ENCODE measurements around the gene FAM180A. TPM values are rescaled to one million over a fixed set of nuclear protein-coding genes. Genes with fewer than 3 reads are reported as not detected.
A peak's percentile ranks its signal among the peaks of the same experiment; 100 is the strongest.

The FAM180A gene
- polyA plus RNA-seq, 1 donor (not counting 4 experiments of a cell fraction or from before 2014, with no cell fraction given): 0.73 TPM

- no peaks in the 10 kb centered on the region for H3K79me2 ChIP-seq (ENCODE audit: control insufficient read depth, insufficient read depth, low read length)
- H3K9me1 ChIP-seq (ENCODE audit: control insufficient read depth, extremely low read depth, insufficient read depth, low read length): no peaks in the 10 kb centered on the region
- no peak overlapping the region for H3K27ac ChIP-seq (ENCODE audit: control insufficient read depth, insufficient read depth, low read length)
- DNase-seq (ENCODE audit: low read depth, low spot score) (no peak), FAIRE-seq (no peak)
- no peak overlapping the region for H3K4me2 ChIP-seq (ENCODE audit: control insufficient read depth, extremely low read depth, insufficient read depth, low read depth, low read length)
- no peaks in the 10 kb centered on the region for H3K36me3 ChIP-seq (ENCODE audit: control insufficient read depth in 2 of 2, extremely low read depth in 1 of 2, insufficient read depth in 2 of 2, low read length in 2 of 2)
- H3K4me3 ChIP-seq (ENCODE audit: control insufficient read depth in 2 of 3, extremely low read depth in 1 of 3, insufficient read depth in 2 of 3, low read depth in 1 of 3, low read length in 3 of 3): no peak overlapping the region
- TF ChIP-seq CTCF (optimal IDR thresholded peaks at IDR 0.05 in 1 of 3, IDR thresholded peaks at IDR 0.05 in 1 of 3, conservative IDR thresholded peaks at IDR 0.05 in 1 of 3; ENCODE audit: extremely low read depth in 1 of 3, insufficient read depth in 2 of 3, low read length in 3 of 3): peak in 1 of 3 experiments; percentile 43
- no peak for TF ChIP-seq EZH2 (IDR thresholded peaks at IDR 0.05; ENCODE audit: low read length)
- no peaks in the 10 kb centered on the region for H4K20me1 ChIP-seq (ENCODE audit: control insufficient read depth, extremely low read depth, insufficient read depth, low read length)
- dilution Hi-C loops (cut with MboI; ENCODE audit: extremely low pct_ligation_motif_present, low sequenced_read_pairs): no loop called here
- H3K9me3 ChIP-seq (ENCODE audit: control insufficient read depth, low read depth, low read length): no peaks in the 10 kb centered on the region
- H3K27me3 ChIP-seq (ENCODE audit: control insufficient read depth, extremely low read depth, insufficient read depth, low read length): no peaks in the 10 kb centered on the region
- no peak overlapping the region for H3K9ac ChIP-seq (ENCODE audit: control insufficient read depth, extremely low read depth, insufficient read depth, low read length)
- no peak overlapping the region for H2AFZ ChIP-seq (ENCODE audit: control insufficient read depth, low read length)
- peaks cover 34% of the 10 kb centered on the region for H3K4me1 ChIP-seq (ENCODE audit: control insufficient read depth, extremely low read depth, insufficient read depth, low read length)
Observed at GRCh38 chr7:135712182-135712782, 36.3 kb downstream of the FAM180A start.

GRCh38 chr7:135711139-135711469 lies 37.5 kb downstream of the FAM180A start:
- Histone ChIP-seq H3K27me3 (ENCODE audit: control insufficient read depth, extremely low read depth, insufficient read depth, low read length) (no peaks in the 10 kb centered on the region), H3K4me3 (ENCODE audit: control insufficient read depth in 2 of 3, extremely low read depth in 1 of 3, insufficient read depth in 2 of 3, low read depth in 1 of 3, low read length in 3 of 3) (no peak overlapping the region), H3K79me2 (ENCODE audit: control insufficient read depth, insufficient read depth, low read length) (no peaks in the 10 kb centered on the region), H3K36me3 (ENCODE audit: control insufficient read depth in 2 of 2, extremely low read depth in 1 of 2, insufficient read depth in 2 of 2, low read length in 2 of 2) (no peaks in the 10 kb centered on the region), H2AFZ (ENCODE audit: control insufficient read depth, low read length) (no peak overlapping the region), H3K4me1 (ENCODE audit: control insufficient read depth, extremely low read depth, insufficient read depth, low read length) (peaks cover 38% of the 10 kb centered on the region), H3K9ac (ENCODE audit: control insufficient read depth, extremely low read depth, insufficient read depth, low read length) (no peak overlapping the region), H3K27ac (ENCODE audit: control insufficient read depth, insufficient read depth, low read length) (peak overlapping the region; percentile 8), H3K9me1 (ENCODE audit: control insufficient read depth, extremely low read depth, insufficient read depth, low read length) (no peaks in the 10 kb centered on the region), H4K20me1 (ENCODE audit: control insufficient read depth, extremely low read depth, insufficient read depth, low read length) (no peaks in the 10 kb centered on the region), H3K9me3 (ENCODE audit: control insufficient read depth, low read depth, low read length) (no peaks in the 10 kb centered on the region), H3K4me2 (ENCODE audit: control insufficient read depth, extremely low read depth, insufficient read depth, low read depth, low read length) (no peak overlapping the region)
- dilution Hi-C loops (cut with MboI; ENCODE audit: extremely low pct_ligation_motif_present, low sequenced_read_pairs): no loop called here
- no peak for FAIRE-seq
- TF ChIP-seq EZH2 (IDR thresholded peaks at IDR 0.05; ENCODE audit: low read length) (no peak), CTCF (optimal IDR thresholded peaks at IDR 0.05 in 1 of 3, IDR thresholded peaks at IDR 0.05 in 1 of 3, conservative IDR thresholded peaks at IDR 0.05 in 1 of 3; ENCODE audit: extremely low read depth in 1 of 3, insufficient read depth in 2 of 3, low read length in 3 of 3) (peak in 1 of 3 experiments; percentile 6)
- DNase-seq (ENCODE audit: low read depth, low spot score): no peak

All from keratinocyte (primary cell).